Stimulated activated CD4-positive, alpha-beta T cell treated with anti-CD3 and anti-CD28 coated beads, Interleukin-12 subunit alpha, Interleukin-12 subunit beta, amount 100 ng/mL, for 4 hours (primary cell): ENCODE data around the gene MTOR.
"Not testable (repeated sequence)": the region's sequence is repeated elsewhere in the genome, so short reads cannot be mapped to it uniquely, and the experiment has no call there.

Experiments used
- DNase-seq: peaks from one replicate; pipeline ENCODE4 v3.0.0-alpha.2; 2020

Gene MTOR

DNA sequence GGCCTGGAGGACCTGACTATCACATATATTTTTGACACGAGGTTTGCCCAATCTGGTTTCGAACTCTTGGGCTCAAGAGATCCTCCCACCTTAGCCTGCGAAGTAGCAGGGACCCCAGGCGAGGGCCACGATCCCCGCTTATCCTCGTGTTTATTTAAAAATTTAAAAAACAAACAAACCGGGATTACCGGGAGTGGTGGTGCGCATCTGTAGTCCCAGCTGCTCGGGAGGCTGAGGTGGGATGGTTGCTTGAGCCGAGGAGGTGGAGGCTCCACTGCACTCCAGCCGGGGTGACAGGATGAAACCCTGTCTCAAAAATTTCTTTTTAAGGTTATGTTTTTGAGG, 162.2 kb downstream of the MTOR start:
- no peak for DNase-seq

DNA sequence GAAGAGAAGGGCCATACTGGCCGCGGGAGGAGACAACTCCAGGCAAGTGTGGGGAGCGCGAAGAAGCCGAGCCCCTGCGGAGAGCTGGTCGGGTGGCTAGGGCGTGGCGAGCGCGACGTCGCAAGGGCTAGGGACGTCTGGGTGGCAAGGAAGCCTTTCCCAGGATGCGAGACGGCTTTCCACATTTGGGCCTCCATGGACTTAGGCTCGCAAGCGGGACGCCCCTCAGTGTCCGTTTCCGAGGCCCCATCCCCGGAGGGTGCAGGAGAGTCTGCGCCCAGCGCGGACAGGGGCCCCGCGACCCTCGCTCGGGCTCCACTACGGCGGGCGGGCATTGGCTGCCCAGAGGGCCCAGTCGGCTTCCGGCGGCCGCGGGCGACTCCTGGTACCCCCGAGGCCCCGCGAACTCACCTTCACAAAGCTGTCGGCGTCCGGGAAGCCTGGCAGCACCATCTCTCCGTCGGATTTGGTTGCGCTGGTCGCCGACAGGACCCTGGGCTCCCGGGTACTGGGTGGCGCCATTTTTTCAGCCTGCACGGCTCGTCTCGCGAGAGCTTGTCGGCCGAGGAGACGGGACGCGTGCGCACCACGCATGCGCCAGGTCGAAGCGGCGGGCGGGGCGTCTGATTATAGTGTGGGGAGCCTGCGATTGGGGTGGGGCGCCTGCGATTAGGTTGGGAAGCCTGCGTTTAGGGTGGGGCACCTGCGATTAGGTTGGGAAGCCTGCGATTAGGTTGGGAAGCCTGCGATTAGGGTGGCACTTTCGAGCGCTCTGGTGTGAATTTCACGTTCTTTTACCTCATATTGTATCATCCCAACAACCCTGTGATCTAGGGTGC, 162.8 kb downstream of the MTOR start, which contains the start of gene EXOSC10:
EXOSC10 (minus strand) TSS at position 560 of the 839 bp plus-strand sequence; CDS start at position 522, 38 bp downstream.
- DNase-seq: peak; percentile 97

DNA sequence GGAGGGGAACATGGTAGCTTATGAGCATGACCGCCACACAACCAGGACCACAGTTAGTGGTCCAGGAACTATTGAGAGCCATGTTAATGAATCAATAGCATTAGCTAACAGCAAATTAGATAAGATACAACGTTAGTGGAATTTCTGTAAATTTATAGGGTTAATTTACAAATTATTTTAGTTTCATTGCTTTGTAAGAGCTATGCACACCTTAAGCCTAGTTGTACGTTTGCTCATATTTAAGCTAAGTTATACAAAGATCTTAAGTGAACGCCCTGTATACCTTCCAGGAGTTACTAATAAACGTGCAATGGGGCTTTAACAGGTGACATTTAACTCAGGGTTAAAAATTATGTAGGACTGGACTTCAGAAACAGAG, 163.4 kb downstream of the MTOR start:
- no peak for DNase-seq

DNA sequence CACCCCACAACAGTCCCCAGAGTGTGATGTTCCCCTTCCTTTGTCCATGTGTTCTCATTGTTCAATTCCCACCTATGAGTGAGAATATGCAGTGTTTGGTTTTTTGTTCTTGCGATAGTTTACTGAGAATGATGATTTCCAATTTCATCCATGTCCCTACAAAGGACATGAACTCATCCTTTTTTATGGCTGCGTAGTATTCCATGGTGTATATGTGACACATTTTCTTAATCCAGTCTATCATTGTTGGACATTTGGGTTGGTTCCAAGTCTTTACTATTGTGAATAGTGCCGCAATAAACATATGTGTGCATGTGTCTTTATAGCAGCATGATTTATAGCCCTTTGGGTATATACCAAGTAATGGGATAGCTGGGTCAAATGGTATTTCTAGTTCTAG, 178.6 kb downstream of the MTOR start:
- not testable (repeated sequence) for DNase-seq

DNA sequence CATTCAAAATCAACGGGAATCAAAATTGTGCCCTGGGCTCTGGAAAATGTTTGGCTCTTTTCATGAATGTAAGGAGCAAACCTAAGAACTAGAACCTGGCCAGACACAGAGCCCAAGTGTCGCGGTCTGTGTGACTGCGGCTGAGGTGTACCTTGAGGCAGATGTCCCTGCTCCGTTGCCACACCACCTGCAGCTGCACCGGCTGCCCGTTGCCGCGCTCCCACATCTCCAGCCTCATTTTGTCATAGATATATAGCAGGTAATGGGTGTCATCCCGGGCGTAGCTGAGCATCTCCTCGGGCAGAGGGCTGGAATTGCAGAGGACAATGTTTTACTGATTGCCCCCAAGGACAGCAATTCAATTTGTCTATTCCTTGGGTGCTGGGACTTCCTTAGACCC, 181.4 kb downstream of the MTOR start:
- no peak for DNase-seq

DNA sequence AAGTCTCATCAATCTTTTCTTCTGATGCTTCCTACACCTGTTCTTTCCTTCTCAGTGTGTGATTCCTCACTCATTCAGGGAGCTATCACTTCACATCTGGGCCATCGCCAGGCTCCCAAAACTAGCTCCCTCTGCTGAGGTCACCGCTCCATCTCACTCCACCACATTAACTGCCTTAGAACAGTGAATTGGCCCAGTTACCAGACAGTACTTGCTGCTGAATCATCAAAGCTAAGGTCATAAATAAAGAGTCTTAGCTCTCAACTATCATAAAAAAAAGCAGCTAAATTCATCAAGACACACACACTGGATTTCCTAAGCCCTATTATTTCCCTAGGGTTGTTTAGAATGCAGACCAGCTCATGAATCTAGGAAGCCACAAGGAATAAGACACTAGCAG, 183.7 kb downstream of the MTOR start:
- no peak for DNase-seq

DNA sequence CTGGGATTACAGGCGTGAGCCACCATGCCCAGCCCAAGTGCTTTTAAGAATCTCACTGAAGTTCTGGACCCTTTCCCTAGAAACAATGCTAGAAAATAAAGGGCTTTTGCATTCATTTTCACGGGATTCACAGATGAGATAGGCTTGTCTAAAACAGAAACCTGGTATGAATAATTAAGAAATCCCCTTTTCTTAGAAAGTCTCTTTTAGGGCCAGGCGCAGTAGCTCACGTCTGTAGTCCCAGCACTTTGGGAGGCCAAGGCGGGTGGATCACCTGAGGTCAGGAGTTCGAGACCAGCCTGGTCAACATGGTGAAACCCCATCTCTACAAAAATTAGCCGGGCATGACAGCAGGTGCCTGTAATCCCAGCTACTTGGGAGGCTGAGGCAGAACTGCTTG, 189.0 kb downstream of the MTOR start:
- DNase-seq: not testable (repeated sequence)

DNA sequence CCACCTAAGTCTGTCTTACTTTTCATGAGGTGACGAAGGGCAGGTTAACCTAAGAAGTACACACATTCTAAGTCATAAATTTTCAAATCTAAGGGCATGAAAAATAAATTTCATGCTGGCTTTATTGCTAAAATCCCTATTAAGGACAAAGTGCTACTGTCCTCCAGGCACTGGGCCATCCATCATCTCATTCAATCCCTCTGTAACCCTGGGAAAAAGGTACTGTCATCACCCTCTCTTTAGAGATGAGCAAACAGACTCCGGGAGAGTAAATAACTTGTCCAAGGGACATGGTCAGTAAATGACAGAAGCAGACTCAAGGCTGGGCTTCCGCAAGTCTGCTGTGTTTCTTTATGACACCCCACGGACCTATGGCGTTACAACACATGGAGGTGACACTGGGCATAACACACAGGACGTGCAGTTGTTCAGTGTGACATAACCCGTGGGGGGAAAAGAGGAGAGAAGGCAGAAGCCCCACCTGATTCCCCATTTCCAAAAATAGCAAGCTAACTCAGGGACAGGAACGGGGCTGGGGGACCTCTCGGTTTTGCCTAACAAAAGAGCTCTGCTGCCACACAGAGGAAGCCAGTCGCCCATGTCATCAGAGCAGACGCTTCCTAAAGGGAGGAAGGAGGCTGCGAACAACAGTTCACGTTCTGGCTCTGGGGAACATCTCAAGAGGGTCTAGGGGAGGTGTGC, 190.0 kb downstream of the MTOR start:
- no peak for DNase-seq

DNA sequence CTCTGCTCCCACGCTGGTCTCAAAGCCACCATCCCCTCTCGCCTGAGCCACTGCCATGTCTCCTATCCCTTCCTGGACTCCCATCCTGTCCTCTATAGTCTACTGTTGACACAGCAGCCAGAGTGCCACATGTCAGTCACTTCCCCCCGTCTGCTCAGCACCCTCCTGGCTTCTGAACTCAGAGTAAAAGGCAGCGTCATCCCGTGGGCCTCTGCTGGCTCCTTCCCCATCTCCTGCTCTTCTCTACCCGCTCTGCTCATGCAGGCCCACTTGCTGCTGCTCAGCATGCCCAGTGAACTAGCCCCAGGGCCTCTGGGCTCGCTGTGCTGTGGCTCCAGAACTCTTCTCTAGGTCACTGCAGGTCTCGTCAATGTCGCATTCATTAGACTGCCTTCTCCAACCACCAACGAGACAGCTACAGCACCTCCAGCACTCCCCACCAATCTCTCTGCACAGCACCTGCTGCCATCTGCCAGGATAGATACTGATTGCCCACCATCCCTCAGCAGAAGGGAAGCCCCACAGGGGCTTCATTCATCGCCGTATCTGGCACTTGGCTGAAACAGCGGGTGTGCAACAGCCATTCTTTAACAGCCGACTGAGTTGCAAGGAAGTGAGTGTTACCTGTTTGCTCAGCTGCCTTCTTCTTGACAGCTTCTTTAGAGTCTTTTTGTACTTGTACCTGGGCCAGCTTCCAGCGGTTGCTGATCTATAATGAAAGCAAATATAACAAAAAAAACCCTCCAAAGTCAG, 190.7 kb downstream of the MTOR start:
- DNase-seq: no peak

DNA sequence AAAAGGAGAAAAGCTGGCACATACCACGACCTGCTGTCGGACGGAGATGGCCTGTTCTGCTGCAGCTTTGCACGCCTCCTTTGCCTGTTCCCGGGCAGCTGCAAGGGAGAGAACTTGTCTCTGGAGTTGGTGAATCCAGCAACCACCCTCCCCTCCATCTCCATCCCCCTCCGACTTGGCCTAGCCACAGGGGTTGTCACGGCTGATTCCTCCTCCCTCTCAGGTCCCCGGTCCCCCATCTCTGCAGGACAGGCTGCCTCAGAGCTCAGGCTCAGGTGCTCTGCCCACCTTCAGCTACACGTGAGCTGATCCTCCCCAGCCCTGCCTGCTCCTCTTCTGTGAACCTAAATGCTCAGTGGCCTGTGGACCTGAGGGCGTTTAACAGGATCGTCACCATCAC, 191.5 kb downstream of the MTOR start:
- no peak for DNase-seq

DNA sequence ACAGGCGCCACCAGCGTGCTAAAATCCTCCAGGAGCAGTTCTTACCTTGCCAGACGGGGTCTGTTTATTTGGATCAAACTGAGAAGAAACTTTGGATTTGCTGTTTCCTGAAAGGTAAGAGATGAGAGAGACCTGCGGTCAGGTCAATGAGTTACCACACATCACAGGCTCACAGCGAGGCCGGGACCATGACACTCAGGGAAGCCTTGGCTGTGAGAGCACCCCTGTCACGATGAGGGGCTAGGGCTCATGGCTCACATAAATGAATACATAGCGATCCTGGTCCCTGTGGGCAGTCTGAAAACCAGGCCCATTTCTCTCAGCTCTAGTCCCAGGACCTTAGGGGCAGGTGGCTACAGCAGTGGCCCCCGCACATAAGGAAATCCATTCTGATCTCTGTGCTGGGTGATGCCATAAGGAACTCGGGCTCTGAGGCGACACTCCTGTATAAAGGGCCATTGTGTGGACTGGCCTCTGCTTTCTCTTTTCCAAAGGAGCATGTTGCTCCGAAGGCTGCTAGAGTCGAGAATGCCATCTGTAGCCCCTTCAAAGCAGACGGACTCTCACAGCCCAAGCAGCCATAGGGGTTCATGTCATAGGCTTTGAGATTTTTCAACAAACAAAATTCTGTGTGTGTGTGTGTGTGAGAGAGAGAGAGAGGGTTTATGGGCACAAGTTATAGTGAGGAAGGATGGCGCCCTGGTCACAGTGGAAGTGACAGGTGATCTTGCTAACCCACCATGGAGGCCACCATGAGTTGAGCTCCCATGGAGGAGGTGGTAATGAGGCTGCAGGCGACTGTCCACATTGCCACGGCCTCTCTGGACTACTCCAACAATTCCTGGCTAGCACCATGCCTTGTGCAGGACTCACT, 193.5 kb downstream of the MTOR start:
- DNase-seq: no peak

DNA sequence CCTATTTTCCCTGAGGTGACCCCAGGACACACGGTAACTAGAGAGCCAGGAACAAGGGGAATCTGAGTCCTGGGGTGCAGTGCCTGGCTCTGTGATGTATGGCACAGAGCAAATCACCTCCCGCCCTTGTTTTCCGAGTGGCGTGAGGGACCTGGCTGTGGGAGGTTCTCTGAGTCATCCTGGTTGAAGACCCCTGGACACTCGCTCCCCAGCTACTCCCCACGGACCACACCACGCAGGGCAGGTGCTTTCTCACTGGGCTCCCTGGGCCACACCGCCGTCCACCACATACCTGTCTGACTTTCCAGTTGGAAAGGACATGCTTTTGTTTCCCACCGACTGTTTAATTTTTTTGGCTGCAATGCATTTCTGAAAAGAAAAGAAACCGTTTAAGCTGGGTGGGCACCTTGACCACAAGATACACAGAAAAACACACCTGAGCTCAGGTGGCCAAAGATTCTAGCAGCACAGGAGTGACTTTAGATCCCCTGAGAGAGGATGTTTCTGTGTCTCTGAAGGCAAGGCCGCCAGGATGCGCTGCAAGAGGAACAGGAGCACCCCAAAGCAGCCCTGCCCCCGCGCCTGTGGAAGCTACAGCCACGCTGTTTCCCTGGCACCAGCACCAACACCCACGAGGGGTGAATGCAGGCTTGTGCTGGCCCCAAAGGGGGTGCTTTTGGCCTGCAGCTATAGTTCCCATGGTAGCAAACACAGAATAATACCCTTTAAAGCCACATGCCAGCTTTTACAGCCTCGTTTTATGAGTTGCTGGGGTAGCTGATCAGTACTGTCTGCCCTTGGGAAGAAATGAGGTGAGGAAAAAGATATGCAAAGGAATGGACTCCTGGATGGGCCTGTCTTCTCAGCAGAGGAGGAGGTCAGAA, 194.4 kb downstream of the MTOR start:
- no peak for DNase-seq

DNA sequence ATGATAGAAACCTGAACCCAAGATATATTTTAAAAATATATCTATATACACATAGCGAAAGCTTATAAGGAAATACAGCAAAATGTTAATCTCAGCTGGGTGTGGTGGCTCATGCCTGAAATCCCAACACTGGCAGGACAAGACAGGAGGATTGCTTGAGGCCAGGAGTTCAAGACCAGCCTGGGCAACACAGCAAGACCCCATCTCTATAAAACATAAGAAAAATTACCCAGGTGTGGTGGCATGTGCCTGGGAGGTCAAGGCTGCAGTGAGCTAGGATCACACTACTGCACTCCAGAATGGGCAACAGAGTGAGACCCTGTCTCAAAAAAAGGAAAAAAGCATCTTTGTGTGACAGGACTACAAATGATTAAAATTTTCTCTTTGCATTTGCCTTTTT, 196.6 kb downstream of the MTOR start:
- no peak for DNase-seq

DNA sequence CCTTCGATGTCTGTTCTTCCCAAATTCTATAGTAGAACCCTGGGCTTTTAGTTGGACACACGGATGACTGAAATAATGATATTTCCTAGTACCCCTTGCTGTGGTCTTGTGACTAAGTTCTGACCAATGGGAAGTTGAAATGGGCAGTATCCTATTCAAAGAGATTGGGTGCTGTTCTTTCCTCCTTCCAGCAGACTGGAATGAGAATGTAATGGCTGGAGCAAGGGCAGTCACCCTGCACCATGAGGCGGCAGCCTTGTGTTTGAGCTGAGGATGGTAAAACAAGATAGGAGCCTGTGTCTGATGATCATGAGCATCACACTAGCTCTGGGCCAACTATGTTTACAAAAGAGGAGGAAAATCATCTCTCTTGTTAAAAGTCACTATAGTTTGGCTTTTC, 197.4 kb downstream of the MTOR start:
- no peak for DNase-seq

DNA sequence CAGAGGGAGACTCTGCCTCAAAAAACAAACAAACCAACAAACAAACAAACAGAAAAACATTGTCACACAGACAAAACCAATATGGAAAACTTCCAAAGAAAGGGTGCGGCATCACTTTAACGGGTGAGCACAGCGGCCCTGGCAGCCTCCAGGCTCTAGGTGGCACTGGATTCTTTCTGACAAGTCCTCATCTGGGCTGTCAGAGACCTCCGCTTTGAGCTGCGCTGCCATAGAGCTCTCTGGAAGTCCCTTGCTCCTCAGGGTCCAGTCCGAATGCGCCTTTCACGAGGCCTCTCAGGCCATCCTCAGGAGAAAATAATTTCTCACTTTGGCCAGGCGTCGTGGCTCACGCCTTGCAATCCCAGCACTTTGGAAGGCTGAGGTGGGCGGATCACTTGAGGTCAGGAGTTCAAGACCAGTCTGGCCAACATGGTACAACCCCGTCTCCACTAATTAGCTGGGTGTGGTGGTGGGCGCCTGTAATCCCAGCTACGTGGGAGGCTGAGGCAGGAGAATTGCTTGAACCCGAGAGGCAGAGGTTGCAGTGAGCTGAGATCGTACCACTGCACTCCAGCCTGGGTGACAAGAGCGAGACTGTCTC, 198.3 kb downstream of the MTOR start:
- DNase-seq: not testable (repeated sequence)

DNA sequence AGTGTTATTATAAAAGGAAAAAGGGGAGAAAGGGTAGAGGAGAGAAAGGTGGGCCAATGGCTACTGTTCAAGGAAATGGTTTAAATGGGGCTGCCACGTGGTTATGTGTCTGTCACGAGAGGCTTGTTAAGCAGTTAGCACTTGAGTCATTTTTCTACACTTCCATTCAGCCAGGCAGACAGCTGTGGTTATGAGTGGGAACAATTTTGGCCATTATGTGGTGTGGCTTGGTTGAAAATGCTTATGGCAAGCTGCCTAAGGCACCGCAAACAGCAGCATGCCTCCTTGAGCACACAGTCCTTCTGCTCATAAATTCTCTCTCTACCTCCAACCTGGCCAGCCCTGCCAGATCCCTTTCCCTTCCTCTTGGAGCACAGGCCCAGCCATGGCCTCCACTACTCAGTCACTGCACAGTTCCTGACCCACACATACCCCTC, 199.4 kb downstream of the MTOR start:
- DNase-seq: no peak

DNA sequence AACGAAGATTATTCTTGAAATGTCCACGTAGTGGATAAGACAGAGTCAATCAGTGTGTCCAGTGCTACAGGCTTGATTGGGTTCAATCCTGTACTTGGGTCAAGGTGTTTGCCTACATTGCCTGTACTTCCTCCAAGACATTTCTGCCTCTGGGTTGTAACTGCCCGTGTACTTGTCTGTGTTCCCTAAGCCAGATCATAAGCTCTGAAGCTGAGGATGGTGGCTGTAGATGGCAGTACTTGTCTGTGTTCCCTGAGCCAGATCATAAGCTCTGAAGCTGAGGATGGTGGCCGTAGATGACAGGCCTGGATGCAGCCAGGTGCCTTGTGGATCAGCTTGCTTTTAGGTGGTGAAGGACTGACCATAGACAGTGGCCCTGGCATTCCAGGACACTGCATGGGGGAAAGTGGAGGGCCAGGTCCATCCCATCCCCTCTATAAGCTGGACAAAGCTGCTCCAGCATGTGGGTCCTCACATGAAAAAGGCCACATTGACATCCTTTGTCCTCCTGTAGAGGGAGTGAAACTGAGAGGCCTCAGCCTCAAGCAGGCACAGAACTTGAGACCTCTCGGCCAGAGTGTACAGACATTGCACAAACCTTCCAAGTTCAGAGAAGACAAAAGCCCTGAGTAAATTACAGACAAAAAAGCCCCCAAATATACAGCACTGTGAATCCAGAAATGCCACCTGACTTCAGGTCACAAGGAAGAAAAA, 200.5 kb downstream of the MTOR start:
- no peak for DNase-seq

DNA sequence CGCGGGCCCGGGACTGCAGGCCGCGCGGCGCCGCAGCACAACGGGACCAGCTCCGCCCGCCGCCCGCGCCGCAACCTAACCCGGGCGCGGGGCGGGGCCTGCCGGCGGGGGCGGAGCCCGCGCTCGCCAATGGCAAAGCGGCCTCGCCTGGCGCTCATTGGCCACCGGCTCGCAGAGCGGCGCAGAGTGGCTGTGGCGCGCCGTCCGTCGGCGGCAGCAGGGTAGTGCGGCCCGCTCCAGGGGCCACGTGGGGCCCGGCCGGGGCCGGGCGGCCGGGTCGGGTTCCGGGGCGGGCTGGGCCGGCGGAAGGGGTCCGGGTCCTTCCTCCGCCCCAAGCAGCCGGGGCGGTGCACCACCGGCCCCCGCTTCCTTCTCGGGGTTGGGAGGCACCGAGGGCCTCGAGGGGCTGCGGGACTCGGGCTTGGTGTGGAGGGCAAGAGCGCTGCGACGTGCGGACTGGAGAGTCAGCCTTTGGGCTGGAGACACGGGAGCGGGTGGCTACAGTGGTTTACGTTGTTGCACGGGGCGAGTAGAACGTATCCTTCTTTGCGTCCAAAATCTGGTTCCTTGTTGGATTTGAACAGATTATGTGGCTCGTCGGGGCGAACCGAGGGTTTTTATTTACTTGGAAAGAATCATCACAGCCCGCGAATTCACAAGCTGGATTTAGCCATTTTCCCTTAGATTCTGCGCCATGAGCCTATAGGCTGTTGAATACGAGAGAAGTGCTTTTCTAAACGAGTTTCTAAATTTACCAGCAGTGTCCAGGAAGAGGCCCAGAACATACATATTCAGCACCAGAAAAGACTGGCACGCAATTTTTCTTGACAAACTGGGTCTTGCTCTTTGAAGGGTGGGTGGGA, 202.2 kb downstream of the MTOR start, which contains the start of gene SRM:
SRM (minus strand) TSS at position 51 of the 863 bp plus-strand sequence. CDS start 75 bp downstream, outside the sequence.
- DNase-seq: peak; percentile 92
